Lower leg skin (tissue), 3 donors: ENCODE measurements around the gene POLN.

Experiments used
- CTCF ChIP-seq, 3 donors: fragments of 450-650 bp; IDR thresholded peaks; one replicate each; pipeline ENCODE4 v1.5.1; 2016; ENCODE audit warnings: antibody characterized with exemption in 3 of 3, mild to moderate bottlenecking in 3 of 3, moderate library complexity in 2 of 3
- POLR2A ChIP-seq, 2 donors: fragments of 450-650 bp; IDR thresholded peaks; one replicate each; pipeline ENCODE4 v1.6.1; 2016 to 2017; ENCODE audit warnings: antibody characterized with exemption in 2 of 2, mild to moderate bottlenecking in 1 of 2, moderate library complexity in 1 of 2

GRCh38 chr4:2066571-2067445, 175.1 kb downstream of the POLN start:
- no peak for TF ChIP-seq POLR2A (IDR thresholded peaks at IDR 0.05)
- TF ChIP-seq CTCF (IDR thresholded peaks at IDR 0.05) = no peak
